Endothelial cell (in vitro differentiated cells): ENCODE data around the gene PHTF2. TPM values are rescaled to one million over a fixed set of nuclear protein-coding genes. Genes with fewer than 3 reads are reported as not detected.
A peak's percentile ranks its signal among the peaks of the same experiment; 100 is the strongest.

Experiments
- DNase-seq: peaks from one replicate; pipeline ENCODE4 v3.0.0; 2021; ENCODE audit warnings: low spot score
- H3K27ac Mint-ChIP-seq: one replicate; pipeline ENCODE4 v1.8.0; 2021; ENCODE audit warnings: mixed read lengths, inconsistent platforms; ENCODE audit not compliant: unreplicated experiment
- H3K27me3 Mint-ChIP-seq: one replicate; pipeline ENCODE4 v1.8.0; 2021; ENCODE audit warnings: mild to moderate bottlenecking, moderate library complexity, mixed read lengths, inconsistent platforms; ENCODE audit not compliant: unreplicated experiment
- H3K36me3 Mint-ChIP-seq: one replicate; pipeline ENCODE4 v1.8.0; 2021; ENCODE audit warnings: mild to moderate bottlenecking, low read depth, mixed read lengths, inconsistent platforms; ENCODE audit not compliant: unreplicated experiment
- H3K4me1 Mint-ChIP-seq: one replicate; pipeline ENCODE4 v1.8.0; 2021; ENCODE audit warnings: mild to moderate bottlenecking, mixed read lengths, inconsistent platforms; ENCODE audit not compliant: unreplicated experiment
- H3K4me3 Mint-ChIP-seq: one replicate; pipeline ENCODE4 v1.8.0; 2021; ENCODE audit warnings: mild to moderate bottlenecking, mixed read lengths, inconsistent platforms; ENCODE audit not compliant: unreplicated experiment
- H3K9me3 Mint-ChIP-seq: one replicate; pipeline ENCODE4 v1.8.0; 2021; ENCODE audit warnings: mixed read lengths, inconsistent platforms; ENCODE audit not compliant: unreplicated experiment
- total RNA-seq: library from RNA; stranded (reverse); fragmentation: NEBNext Ultra II Directional; extraction: Animal tissue kit (Norgen Biotek cat#: 25700); gene quantifications from one replicate; pipeline ENCODE4 v1.2.1, GENCODE V29; 2021; ENCODE audit not compliant: unreplicated experiment
- TF ChIP-seq, protein P1 (sequence below): fragments of 200-600 bp; sonication (generic); IDR thresholded peaks from one replicate; pipeline ENCODE4 v1.5.0; 2021; ENCODE audit warnings: antibody characterized with exemption; ENCODE audit not compliant: unreplicated experiment

Gene PHTF2
- total RNA-seq, 1 donor from 2014 or later: 10.3 TPM

GRCh38 chr7:77940647-77941046 is 142.1 kb downstream of the PHTF2 start:
- H3K9me3 Mint-ChIP-seq: no peaks in the 10 kb centered on the region
- no peaks in the 10 kb centered on the region for H3K27me3 Mint-ChIP-seq
- H3K4me1 Mint-ChIP-seq: peaks cover 2% of the 10 kb centered on the region
- TF ChIP-seq, protein P1, sequence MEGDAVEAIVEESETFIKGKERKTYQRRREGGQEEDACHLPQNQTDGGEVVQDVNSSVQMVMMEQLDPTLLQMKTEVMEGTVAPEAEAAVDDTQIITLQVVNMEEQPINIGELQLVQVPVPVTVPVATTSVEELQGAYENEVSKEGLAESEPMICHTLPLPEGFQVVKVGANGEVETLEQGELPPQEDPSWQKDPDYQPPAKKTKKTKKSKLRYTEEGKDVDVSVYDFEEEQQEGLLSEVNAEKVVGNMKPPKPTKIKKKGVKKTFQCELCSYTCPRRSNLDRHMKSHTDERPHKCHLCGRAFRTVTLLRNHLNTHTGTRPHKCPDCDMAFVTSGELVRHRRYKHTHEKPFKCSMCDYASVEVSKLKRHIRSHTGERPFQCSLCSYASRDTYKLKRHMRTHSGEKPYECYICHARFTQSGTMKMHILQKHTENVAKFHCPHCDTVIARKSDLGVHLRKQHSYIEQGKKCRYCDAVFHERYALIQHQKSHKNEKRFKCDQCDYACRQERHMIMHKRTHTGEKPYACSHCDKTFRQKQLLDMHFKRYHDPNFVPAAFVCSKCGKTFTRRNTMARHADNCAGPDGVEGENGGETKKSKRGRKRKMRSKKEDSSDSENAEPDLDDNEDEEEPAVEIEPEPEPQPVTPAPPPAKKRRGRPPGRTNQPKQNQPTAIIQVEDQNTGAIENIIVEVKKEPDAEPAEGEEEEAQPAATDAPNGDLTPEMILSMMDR: peak; percentile 33
- H3K27ac Mint-ChIP-seq: no peak overlapping the region
- no peaks in the 10 kb centered on the region for H3K36me3 Mint-ChIP-seq
- H3K4me3 Mint-ChIP-seq: no peak overlapping the region
- peak; percentile 18 for DNase-seq

DNA sequence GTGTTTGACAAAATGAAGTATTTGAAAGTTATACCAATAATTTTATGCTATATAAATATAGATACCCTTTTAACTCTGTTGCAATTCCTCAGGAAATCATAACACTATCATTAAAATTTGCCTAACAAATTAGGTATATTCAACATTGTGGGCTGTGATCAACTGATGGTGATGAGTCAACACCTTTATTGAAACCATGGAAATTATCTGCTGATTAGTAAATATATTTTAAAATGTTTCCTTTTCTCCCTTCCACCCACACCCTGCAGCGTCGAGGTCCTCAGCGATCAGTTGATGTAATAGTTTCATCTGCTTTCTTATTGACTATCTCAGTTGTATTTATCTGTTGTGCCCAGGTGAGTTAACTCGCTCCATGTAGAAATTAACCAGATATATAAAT is 143.9 kb downstream of the PHTF2 start:
- TF ChIP-seq, protein P1: no peak
- Mint-ChIP-seq H3K4me1 (no peaks in the 10 kb centered on the region), H3K27me3 (no peaks in the 10 kb centered on the region), H3K9me3 (no peaks in the 10 kb centered on the region), H3K4me3 (no peak overlapping the region), H3K36me3 (no peaks in the 10 kb centered on the region), H3K27ac (no peak overlapping the region)
- DNase-seq: no peak

DNA sequence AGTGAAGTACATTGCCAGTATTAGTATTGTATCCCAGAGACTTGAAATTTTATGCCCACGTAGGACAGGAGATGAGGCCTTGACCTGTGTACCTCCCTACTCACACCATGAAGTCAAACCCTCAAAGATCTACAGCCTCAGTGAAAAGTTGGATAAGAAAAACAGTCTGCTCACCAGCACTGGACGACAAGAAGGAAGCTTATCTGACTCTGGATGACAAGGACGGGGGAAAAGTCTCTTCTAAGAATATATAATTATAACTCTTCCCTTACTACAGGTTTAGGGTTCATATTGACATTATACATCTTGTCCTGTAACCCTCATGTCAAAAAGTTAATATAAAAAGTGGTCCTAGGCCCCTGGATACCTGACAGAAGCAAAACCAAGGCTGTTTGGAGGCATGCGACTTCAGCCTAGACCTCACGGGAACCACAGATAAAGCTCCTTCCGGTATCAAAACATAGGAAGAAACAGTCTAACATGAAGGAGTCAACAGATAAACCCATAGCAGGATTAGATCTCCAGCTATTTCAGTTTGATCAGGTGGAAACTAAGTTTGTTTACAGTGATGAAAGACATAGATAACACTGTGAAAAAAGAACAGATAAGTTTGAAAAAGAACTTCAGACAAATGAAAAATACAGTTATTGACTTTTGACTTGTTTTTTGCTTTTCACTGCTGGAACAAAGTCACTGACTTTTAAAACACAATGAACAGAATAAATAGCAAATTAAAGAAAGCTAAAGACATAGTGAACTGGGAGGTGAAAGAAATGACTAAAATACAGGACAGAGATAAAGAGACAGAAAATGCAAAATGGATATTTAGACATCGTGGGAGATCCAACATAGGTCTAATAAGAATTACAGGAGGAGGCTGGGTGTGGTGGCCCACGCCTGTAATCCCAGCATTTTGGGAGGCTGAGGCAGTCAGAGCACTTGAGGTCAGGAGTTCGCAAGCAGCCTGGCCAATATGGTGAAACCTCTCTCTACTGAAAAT is 145.9 kb downstream of the PHTF2 start:
- Mint-ChIP-seq H3K4me3 (no peak overlapping the region), H3K9me3 (no peaks in the 10 kb centered on the region), H3K27ac (no peak overlapping the region), H3K36me3 (no peaks in the 10 kb centered on the region), H3K4me1 (no peaks in the 10 kb centered on the region), H3K27me3 (no peaks in the 10 kb centered on the region)
- DNase-seq: no peak
- TF ChIP-seq, protein P1: no peak

GRCh38 chr7:77950548-77950947 is 152.0 kb downstream of the PHTF2 start:
- Mint-ChIP-seq H3K4me1 (no peaks in the 10 kb centered on the region), H3K27me3 (no peaks in the 10 kb centered on the region), H3K4me3 (no peak overlapping the region), H3K36me3 (no peaks in the 10 kb centered on the region), H3K9me3 (no peaks in the 10 kb centered on the region), H3K27ac (no peak overlapping the region)
- TF ChIP-seq, protein P1: no peak
- DNase-seq: no peak
